Colonic mucosa (tissue), 4 donors: ENCODE data around the gene ITGB5. TPM values are rescaled to one million over a fixed set of nuclear protein-coding genes. Genes with fewer than 3 reads are reported as not detected.

Source experiments
- DNase-seq: peaks from one replicate; pipeline ENCODE4 v3.0.0-alpha.2; 2020
- H3K27ac ChIP-seq: fragments of 200-600 bp; one replicate; pipeline ENCODE4 v1.8.0; 2021
- H3K27me3 ChIP-seq: fragments of 200-600 bp; one replicate; pipeline ENCODE4 v1.8.0; 2021
- H3K36me3 ChIP-seq: fragments of 200-600 bp; one replicate; pipeline ENCODE4 v1.8.0; 2021
- H3K4me1 ChIP-seq: fragments of 200-600 bp; one replicate; pipeline ENCODE4 v1.8.0; 2021; ENCODE audit warnings: mild to moderate bottlenecking
- H3K4me3 ChIP-seq: fragments of 200-600 bp; one replicate; pipeline ENCODE4 v1.8.0; 2021
- H3K9ac ChIP-seq, 2 donors: one replicate each; pipeline ENCODE4 v1.7.0; 2013; ENCODE audit warnings: control low read depth in 2 of 2, low read depth in 2 of 2, low read length in 2 of 2
- H3K9me3 ChIP-seq: fragments of 200-600 bp; one replicate; pipeline ENCODE4 v1.8.0; 2021
- CTCF ChIP-seq: fragments of 200-600 bp; IDR thresholded peaks from one replicate; pipeline ENCODE4 v1.8.0; 2022; ENCODE audit warnings: antibody characterized with exemption, mild to moderate bottlenecking
- intact Hi-C: fragments of 100-400 bp; cut with DNase I; formaldehyde crosslinking; loops from one replicate; pipeline ENCODE4 v1.14.1; 2022
- total RNA-seq, 2 donors: library from RNA; stranded (reverse); fragmentation: NEBNext Ultra II Directional in 1 of 2; extraction: Animal tissue kit (Norgen Biotek cat#: 25700) in 1 of 2; gene quantifications; one replicate each; pipeline ENCODE4 v1.2.1, GENCODE V29; 2021
- donor health status: healthy.
- donor health status: DM: no; HTN: no; CAD: no.
- donor health status: DM: no; HTN: no; CAD: no.

The ITGB5 gene
- total RNA-seq, 2 donors from 2014 or later, result 74.4 to 74.8 TPM

DNA sequence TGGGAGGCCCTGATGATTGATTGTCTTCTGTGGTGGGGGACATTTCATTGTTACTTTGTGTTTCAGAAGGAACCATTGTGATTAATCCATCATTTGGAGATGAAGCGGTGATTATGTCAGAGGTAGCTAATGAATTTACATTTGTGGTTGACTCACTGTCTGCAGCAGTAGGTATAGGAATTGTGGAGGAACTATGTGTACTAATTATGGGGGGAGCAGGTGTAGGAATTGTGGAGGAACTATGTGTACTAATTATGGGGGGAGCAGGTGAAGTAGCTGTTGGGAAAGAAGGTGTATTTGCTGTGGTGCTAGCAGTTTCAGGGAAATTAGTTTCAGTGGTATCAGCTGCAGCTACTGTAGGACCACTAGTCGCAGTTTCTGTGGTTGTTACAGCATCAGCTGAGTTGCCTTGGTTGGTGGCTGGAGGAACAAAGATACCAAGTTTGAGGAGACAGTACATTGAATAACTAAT lies 40.4 kb upstream of the ITGB5 start:
- H3K4me1 ChIP-seq, result no peaks in the 10 kb centered on the region
- H3K9me3 ChIP-seq, result no peaks in the 10 kb centered on the region
- H3K4me3 ChIP-seq, result no peak overlapping the region
- no peak for DNase-seq
- intact Hi-C loops, result loop anchor here (10.0 kb wide), 1 partner anchor 237 kb away; no protein-coding TSS in a partner anchor
- H3K27ac ChIP-seq, result peak overlapping the region; percentile 0
- H3K9ac ChIP-seq, result no peak overlapping the region
- no peak for TF ChIP-seq CTCF
- H3K27me3 ChIP-seq, result no peaks in the 10 kb centered on the region
- no peaks in the 10 kb centered on the region for H3K36me3 ChIP-seq

DNA sequence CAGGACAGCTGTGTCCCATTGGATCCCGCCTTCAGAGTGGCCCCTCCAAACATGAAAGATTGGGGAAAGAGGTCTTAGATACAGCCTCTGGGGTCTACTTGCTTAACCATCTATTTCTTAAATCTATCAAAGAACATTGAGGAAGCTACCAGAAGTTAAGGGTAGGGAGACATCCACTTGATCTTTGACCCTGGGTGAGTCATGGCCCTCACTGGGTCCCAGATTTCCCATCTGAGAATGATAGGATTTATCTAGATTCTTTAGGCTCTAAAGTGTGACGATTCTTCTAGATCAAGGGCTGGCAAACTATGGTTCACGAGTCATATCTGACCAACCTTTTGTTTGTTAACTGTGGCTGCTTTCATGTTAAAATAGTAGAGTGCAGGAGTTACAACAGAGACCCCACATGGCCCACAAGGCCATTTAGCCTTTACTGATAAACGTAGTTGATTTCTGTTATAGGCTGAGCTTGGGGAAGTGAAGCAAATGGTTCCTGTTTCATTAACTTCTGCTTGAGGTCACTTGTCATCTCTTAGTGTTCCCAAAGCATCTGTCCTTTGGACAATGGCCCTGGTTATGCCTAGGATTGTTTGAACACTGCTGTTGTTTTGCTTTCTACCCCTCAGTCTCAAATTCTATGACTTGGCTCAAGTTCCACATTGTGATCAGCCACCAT lies 39.4 kb upstream of the ITGB5 start:
- no peak for DNase-seq
- Histone ChIP-seq H3K9me3 (no peaks in the 10 kb centered on the region), H3K27ac (no peak overlapping the region), H3K36me3 (no peaks in the 10 kb centered on the region), H3K27me3 (no peaks in the 10 kb centered on the region), H3K4me1 (no peaks in the 10 kb centered on the region), H3K9ac (no peak overlapping the region), H3K4me3 (no peak overlapping the region)
- TF ChIP-seq CTCF, result no peak
- intact Hi-C loops, result loop anchor here (10.0 kb wide), 1 partner anchor 238 kb away; no protein-coding TSS in a partner anchor

DNA sequence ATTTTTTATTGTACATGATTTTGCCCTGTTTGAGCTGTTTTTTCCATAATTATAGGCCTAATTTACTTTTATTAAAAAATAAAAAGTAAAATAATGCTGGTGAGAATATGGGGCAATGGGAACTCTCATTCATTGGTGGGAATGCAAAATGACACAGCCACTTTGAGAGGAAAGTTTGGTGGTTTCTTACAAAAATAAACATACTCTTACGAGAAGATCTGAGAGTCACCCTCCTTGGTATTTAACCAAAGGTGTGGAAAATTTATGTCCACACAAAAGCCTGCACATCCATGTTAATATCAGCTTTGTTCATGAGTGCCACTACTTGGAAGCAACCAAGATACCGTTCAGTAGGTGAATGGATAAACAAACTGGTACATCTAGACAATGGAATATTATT lies 37.6 kb upstream of the ITGB5 start:
- no peaks in the 10 kb centered on the region for H3K27me3 ChIP-seq
- no peak overlapping the region for H3K27ac ChIP-seq
- TF ChIP-seq CTCF, result no peak
- H3K9ac ChIP-seq, result no peak overlapping the region
- no peak for DNase-seq
- H3K9me3 ChIP-seq, result no peaks in the 10 kb centered on the region
- intact Hi-C loops, result loop anchor here (10.0 kb wide), 1 partner anchor 240 kb away; no protein-coding TSS in a partner anchor
- no peaks in the 10 kb centered on the region for H3K36me3 ChIP-seq
- no peaks in the 10 kb centered on the region for H3K4me1 ChIP-seq
- H3K4me3 ChIP-seq, result no peak overlapping the region

DNA sequence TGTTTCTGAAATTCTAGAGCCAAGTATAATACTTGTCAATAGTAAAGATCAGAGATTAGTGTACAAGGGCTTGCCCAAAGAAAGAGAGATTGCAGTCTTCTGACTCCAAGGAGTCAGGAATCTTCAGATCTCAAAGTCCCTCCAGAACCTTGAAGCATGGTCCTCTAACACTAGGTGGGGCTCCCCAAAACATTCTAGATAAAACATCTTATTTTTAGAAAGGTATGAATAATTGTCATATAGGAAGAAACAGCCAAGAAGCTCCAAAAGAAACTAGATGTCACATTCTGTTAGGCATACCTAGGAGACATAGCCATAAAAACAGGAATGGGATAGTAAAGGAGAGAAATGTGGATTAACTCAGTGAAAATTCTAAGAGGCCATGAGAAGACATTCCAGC lies 36.7 kb upstream of the ITGB5 start:
- Histone ChIP-seq H3K4me1 (no peaks in the 10 kb centered on the region), H3K9me3 (no peaks in the 10 kb centered on the region), H3K9ac (no peak overlapping the region), H3K27ac (no peak overlapping the region), H3K4me3 (no peak overlapping the region), H3K27me3 (no peaks in the 10 kb centered on the region), H3K36me3 (no peaks in the 10 kb centered on the region)
- TF ChIP-seq CTCF, result no peak
- intact Hi-C loops, result loop anchor here (10.0 kb wide), 1 partner anchor 241 kb away; no protein-coding TSS in a partner anchor
- no peak for DNase-seq

DNA sequence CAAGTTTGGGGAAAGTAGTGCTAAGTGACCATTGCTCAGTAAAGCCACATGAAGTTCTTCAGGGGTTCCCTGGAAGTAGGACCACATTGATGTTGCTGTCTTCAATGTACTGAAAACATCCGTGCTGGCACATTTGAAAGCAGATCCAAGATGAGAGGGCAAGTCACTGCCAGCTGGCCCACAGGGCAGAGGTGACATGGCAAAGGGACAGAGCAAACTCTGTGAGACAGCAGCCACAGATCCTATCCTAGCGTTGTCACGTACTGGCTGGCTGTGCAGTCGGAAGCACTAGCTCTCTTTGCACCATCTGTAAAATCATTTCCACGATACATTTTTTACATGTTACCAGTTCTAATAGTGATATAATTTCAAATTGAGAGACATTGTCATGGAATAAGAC lies 33.6 kb upstream of the ITGB5 start:
- Histone ChIP-seq H3K36me3 (no peaks in the 10 kb centered on the region), H3K27ac (no peak overlapping the region), H3K9me3 (no peaks in the 10 kb centered on the region), H3K4me1 (no peaks in the 10 kb centered on the region), H3K4me3 (no peak overlapping the region), H3K27me3 (no peaks in the 10 kb centered on the region), H3K9ac (no peak overlapping the region)
- DNase-seq, result no peak
- intact Hi-C loops, result loop anchor here (10.0 kb wide), 1 partner anchor 244 kb away; no protein-coding TSS in a partner anchor
- TF ChIP-seq CTCF, result no peak
